HG03060 (cell line): ENCODE results near the gene FSIP2.

Experiments
- ATAC-seq: cut with Tn5 transposase; IDR thresholded peaks from one replicate; pipeline ENCODE4 v1.9.1; 2021; ENCODE audit warnings: low read depth, moderate number of reproducible peaks; ENCODE audit not compliant: unreplicated experiment

The FSIP2 gene

GRCh38 chr2:185875136-185875931, 136.7 kb downstream of the FSIP2 start:
- ATAC-seq: no peak

- no peak for ATAC-seq
These were observed 137.6 kb downstream of the FSIP2 start for GRCh38 chr2:185876234-185876633.

- no peak for ATAC-seq
These were observed 141.8 kb downstream of the FSIP2 start for GRCh38 chr2:185880396-185880795.
